22Rv1 (cell line): ENCODE results near the gene C4orf51.

Source experiments
- CTCF ChIP-seq: fragments of 450-650 bp; IDR thresholded peaks from 2 replicates; pipeline ENCODE4 v1.5.1; 2017; ENCODE audit warnings: mild to moderate bottlenecking
- ZFX ChIP-seq: fragments of 450-650 bp; IDR thresholded peaks from 2 replicates; pipeline ENCODE4 v1.6.1; 2017; ENCODE audit warnings: antibody characterized with exemption, borderline replicate concordance

GRCh38 chr4:145635117-145635516 is 44.8 kb upstream of the C4orf51 start:
- TF ChIP-seq CTCF (no peak), ZFX (no peak)
